ENCODE results near the gene ZNF491.

- no peak for TF ChIP-seq CTCF (conservative IDR thresholded peaks at IDR 0.05 in 1 of 2, IDR thresholded peaks at IDR 0.05 in 1 of 2; ENCODE audit: low read depth in 1 of 2, low read length in 2 of 2)
- no peak for TF ChIP-seq EZH2 (IDR thresholded peaks at IDR 0.05; ENCODE audit: low read length, missing control alignments)
These were observed 23.3 kb downstream of the ZNF491 start for GRCh38 chr19:11821474-11822109.
